ENCODE results near the gene DAB2IP.

- no peak for TF ChIP-seq POLR2A (IDR thresholded peaks at IDR 0.05)
- no peak for TF ChIP-seq CTCF (IDR thresholded peaks at IDR 0.05)
Measured at GRCh38 chr9:121748727-121749423, 97.4 kb downstream of the DAB2IP start.

Data from upper lobe of left lung (tissue), 4 donors.